Gastroesophageal sphincter (tissue), 4 donors: ENCODE measurements around the gene ATP2A3. TPM values are rescaled to one million over a fixed set of nuclear protein-coding genes. Genes with fewer than 3 reads are reported as not detected.

Source experiments
- ATAC-seq: fragments of 150-250 bp; one replicate; pipeline ENCODE4 v1.9.1; 2016; ENCODE audit warnings: mild to moderate bottlenecking, moderate library complexity
- H3K27ac ChIP-seq, 4 donors: fragments of 200-600 bp; sonication (generic) in 3 of 4; 1 replicate in 3 of 4; 2 replicates in 1 of 4; pipeline ENCODE4 v1.5.1; 2016 to 2019
- H3K27me3 ChIP-seq: fragments of 200-600 bp; sonication (generic); one replicate; pipeline ENCODE4 v1.5.1; 2019
- H3K36me3 ChIP-seq, 2 donors: fragments of 200-600 bp; sonication (generic); one replicate each; pipeline ENCODE4 v1.5.1; 2019; ENCODE audit warnings: control low read depth in 1 of 2
- H3K4me1 ChIP-seq, 3 donors: fragments of 200-600 bp; sonication (generic); 1 replicate in 2 of 3; 2 replicates in 1 of 3; pipeline ENCODE4 v1.5.1; 2016 to 2019; ENCODE audit warnings: control low read depth in 2 of 3
- H3K4me3 ChIP-seq, 2 donors: fragments of 200-600 bp; sonication (generic); one replicate each; pipeline ENCODE4 v1.5.1; 2019; ENCODE audit warnings: mild to moderate bottlenecking in 1 of 2, moderate library complexity in 1 of 2
- H3K9me3 ChIP-seq, 3 donors: fragments of 200-600 bp; sonication (generic); one replicate each; pipeline ENCODE4 v1.5.1; 2017 to 2019; ENCODE audit warnings: control low read depth in 2 of 3
- EP300 ChIP-seq: sonication (generic); formaldehyde crosslinking; IDR thresholded peaks from one replicate; pipeline ENCODE4 v1.6.1; 2017; ENCODE audit warnings: antibody characterized with exemption, mild to moderate bottlenecking
- POLR2A ChIP-seq, 2 donors: fragments of 450-650 bp; IDR thresholded peaks; one replicate each; pipeline ENCODE4 v1.6.1; 2017; ENCODE audit warnings: antibody characterized with exemption in 2 of 2, mild to moderate bottlenecking in 2 of 2, moderate library complexity in 1 of 2
- POLR2AphosphoS5 ChIP-seq: sonication (generic); formaldehyde crosslinking; IDR thresholded peaks from one replicate; pipeline ENCODE4 v1.6.1; 2017; ENCODE audit warnings: antibody characterized with exemption
- WGBS, 2 donors: methylation state at CpG; one replicate each; pipeline ENCODE4 v1.1.5; 2018; ENCODE audit warnings: low coverage in 1 of 2; 5-methylcytosine and 5-hydroxymethylcytosine counted together
- total RNA-seq, 4 donors: library from RNA; depleted of rRNA; stranded (reverse); fragments of >200 nt; gene quantifications; one replicate each; pipeline ENCODE4 v1.1.0, GENCODE V29; 2016
- TF ChIP-seq, protein P1 (sequence below), 4 experiments: fragments of 200-600 bp in 2 of 4; fragments of 450-650 bp in 2 of 4; sonication (generic) in 1 of 4; IDR thresholded peaks; one replicate each; pipeline ENCODE4 v1.5.1; 2017 to 2019; ENCODE audit warnings: antibody characterized with exemption in 4 of 4, mild to moderate bottlenecking in 2 of 4, moderate library complexity in 2 of 4

ATP2A3 gene
- total RNA-seq, 4 donors from 2014 or later: 5.9 to 35.9 (median 18.1) TPM

GRCh38 chr17:3947318-3947810 is 16.9 kb downstream of the ATP2A3 start:
- Histone ChIP-seq H3K36me3 (peaks cover 0 to 5% of the 10 kb centered on the region in 2 donors), H3K4me1 (peaks cover 0 to 24% (median 0%) of the 10 kb centered on the region in 3 donors), H3K27ac (no peak overlapping the region), H3K27me3 (no peaks in the 10 kb centered on the region), H3K9me3 (no peaks in the 10 kb centered on the region), H3K4me3 (no peak overlapping the region)
- no peak for ATAC-seq
- 87 to 94% methylated on average over 4 to 9 of the region's 43 CpGs for WGBS, 2 donors
- TF ChIP-seq EP300 (no peak), POLR2A (IDR thresholded peaks at IDR 0.05) (no peak), POLR2AphosphoS5 (no peak)
- TF ChIP-seq, protein P1, sequence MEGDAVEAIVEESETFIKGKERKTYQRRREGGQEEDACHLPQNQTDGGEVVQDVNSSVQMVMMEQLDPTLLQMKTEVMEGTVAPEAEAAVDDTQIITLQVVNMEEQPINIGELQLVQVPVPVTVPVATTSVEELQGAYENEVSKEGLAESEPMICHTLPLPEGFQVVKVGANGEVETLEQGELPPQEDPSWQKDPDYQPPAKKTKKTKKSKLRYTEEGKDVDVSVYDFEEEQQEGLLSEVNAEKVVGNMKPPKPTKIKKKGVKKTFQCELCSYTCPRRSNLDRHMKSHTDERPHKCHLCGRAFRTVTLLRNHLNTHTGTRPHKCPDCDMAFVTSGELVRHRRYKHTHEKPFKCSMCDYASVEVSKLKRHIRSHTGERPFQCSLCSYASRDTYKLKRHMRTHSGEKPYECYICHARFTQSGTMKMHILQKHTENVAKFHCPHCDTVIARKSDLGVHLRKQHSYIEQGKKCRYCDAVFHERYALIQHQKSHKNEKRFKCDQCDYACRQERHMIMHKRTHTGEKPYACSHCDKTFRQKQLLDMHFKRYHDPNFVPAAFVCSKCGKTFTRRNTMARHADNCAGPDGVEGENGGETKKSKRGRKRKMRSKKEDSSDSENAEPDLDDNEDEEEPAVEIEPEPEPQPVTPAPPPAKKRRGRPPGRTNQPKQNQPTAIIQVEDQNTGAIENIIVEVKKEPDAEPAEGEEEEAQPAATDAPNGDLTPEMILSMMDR (IDR thresholded peaks at IDR 0.05): no peak

DNA sequence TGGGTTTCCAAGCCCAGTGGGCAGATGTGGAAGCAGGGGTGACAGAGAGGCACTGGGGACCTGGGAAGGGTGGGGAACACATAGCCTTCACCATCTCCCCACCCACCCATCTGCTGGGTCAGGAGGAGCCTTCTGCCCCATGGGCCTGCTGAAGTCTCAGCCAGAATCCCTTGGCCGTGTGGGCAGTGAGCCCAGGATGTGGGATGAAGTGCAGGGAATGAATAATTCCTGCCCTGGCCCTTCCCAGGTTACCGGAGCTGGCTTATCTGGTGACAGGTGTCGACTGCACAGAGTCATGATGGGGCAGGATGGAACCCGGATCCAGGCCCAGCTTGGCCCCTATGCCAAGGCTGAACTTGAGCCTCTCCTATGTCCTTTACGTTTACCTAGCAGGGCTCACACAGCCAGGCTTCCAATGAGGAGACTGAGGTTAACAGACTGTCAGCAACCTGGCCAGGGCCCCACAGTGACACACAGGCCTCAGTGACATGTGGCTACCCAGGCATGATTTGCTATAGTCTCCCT is 17.5 kb downstream of the ATP2A3 start:
- ATAC-seq: no peak
- Histone ChIP-seq H3K4me3 (no peak overlapping the region), H3K36me3 (peaks cover 0 to 10% of the 10 kb centered on the region in 2 donors), H3K27ac (no peak overlapping the region), H3K9me3 (no peaks in the 10 kb centered on the region), H3K27me3 (no peaks in the 10 kb centered on the region), H3K4me1 (peaks cover 0 to 24% (median 0%) of the 10 kb centered on the region in 3 donors)
- TF ChIP-seq POLR2A (IDR thresholded peaks at IDR 0.05): no peak
- TF ChIP-seq POLR2AphosphoS5: no peak
- no peak for TF ChIP-seq EP300
- TF ChIP-seq, protein P1 (IDR thresholded peaks at IDR 0.05): no peak
- no CpG with 5 or more reads among the region's 5 CpGs for WGBS, 2 donors

DNA sequence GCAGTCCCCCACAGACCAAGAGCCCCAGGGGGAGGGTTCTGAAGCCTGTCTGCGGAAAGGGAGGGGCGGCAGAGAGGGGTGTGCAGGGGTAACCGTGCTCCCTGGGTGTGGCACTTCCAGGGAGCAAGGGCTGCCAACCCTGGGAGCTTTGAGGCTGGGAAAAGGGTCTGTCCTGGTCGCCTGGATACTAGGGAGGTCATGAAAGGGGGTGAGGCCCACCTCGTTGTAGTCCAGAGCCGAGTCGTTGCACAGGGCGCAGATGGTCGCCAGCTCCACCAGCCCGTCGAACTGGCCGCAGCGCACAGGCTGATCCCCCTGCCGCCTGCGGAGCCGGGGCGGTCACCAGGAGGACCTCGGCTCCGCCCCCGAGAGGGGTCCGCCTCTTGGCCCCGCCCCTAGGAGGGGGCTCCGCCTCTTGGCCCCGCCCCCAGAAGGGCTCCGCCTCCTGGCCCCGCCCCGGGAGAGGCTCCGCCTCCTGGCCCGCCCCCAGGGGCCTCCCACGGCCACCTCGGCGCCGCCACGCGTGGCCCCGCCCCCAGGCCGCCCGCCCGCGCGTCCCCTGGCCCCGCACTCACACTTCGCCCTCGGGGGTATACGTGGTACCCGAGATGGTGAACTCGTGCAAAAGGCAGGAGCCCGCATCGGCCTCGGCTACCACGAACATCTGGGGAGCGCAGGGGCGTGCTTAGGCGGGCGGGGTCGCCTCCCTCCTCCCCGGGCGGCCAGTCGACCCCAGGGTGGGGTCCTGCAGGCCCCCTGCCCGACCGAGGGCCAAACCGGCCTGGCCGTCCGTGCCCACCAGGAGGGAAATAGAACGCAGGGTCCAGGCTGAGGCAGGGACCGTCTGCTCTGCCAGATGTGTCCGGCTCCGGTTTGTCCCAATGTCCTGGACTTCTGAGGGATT is 19.5 kb downstream of the ATP2A3 start:
- peak; percentile 82 for ATAC-seq
- 0% methylated on average over 1 of the region's 68 CpGs; no CpG with 5 or more reads in 1 of the 2 donors for WGBS, 2 donors
- Histone ChIP-seq H3K27me3 (no peaks in the 10 kb centered on the region), H3K4me3 (peak overlapping the region; percentile 17 to 50), H3K27ac (peak overlapping the region in 3 of 4 donors; percentile 29 to 68 (median 61)), H3K4me1 (peaks cover 0 to 24% (median 0%) of the 10 kb centered on the region in 3 donors), H3K9me3 (no peaks in the 10 kb centered on the region), H3K36me3 (peaks cover 0 to 26% of the 10 kb centered on the region in 2 donors)
- TF ChIP-seq, protein P1 (IDR thresholded peaks at IDR 0.05): no peak
- TF ChIP-seq EP300 (no peak), POLR2AphosphoS5 (no peak), POLR2A (IDR thresholded peaks at IDR 0.05) (no peak)

DNA sequence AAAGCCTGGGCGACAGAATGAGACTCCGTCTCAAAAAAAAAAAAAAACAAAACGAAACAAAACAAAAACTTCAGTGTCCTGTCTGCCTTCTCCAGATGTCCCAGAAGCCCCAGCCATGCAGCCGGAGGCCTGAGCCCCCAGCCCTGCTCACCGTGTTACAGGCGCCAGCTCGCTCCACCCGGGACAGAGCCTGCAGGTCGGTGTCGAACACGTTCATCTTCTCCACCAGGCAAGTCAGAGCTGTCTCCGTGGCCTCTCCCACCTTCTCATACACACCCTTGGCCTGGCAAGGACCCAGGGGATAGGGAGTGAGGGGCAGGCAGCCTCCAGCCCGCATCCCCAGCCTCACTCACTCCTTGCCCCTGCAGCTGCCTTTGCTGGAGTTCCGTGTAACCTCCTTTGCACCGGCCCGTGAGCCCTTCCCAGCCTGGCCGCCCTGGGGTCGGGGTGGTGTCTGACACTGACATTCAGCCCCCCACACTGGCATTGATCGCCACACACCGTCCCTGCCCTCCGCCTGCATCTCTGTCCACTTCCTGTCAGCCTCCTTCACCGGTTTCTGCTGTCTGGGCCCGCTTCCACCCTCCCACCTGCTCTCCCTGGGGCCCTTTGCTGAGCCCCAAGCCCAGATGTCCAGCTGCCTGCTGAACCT is 20.9 kb downstream of the ATP2A3 start:
- no peak overlapping the region for H3K4me3 ChIP-seq
- H3K27ac ChIP-seq: peak overlapping the region in 1 of 4 donors; percentile 18
- no peak for TF ChIP-seq POLR2AphosphoS5
- TF ChIP-seq, protein P1 (IDR thresholded peaks at IDR 0.05): no peak
- TF ChIP-seq POLR2A (IDR thresholded peaks at IDR 0.05): no peak
- TF ChIP-seq EP300: no peak
- no peak for ATAC-seq
- no peaks in the 10 kb centered on the region for H3K27me3 ChIP-seq
- 86 to 87% methylated on average over 7 to 12 of the region's 23 CpGs for WGBS, 2 donors
- no peaks in the 10 kb centered on the region for H3K9me3 ChIP-seq
- peaks cover 0 to 24% (median 0%) of the 10 kb centered on the region in 3 donors for H3K4me1 ChIP-seq
- H3K36me3 ChIP-seq: peaks cover 0 to 26% of the 10 kb centered on the region in 2 donors
